Measurements from ENCODE around the gene HECTD2. TPM values are rescaled to one million over a fixed set of nuclear protein-coding genes. Genes with fewer than 3 reads are reported as not detected.

Gene HECTD2
- total RNA-seq, 2 donors from 2014 or later, result 18.7 to 22.8 TPM

- TF ChIP-seq CTCF (IDR thresholded peaks at IDR 0.05) (no peak), POLR2A (IDR thresholded peaks at IDR 0.05) (no peak), POLR2AphosphoS5 (IDR thresholded peaks at IDR 0.05) (no peak)
- WGBS, result 89% methylated on average over 4 of the region's 4 CpGs
- intact Hi-C loops (cut with DNase I), result no loop called here
Observed at GRCh38 chr10:91496016-91496415, 85.9 kb downstream of the HECTD2 start.

GRCh38 chr10:91511549-91512330, 101.6 kb downstream of the HECTD2 start:
- DNase-seq (ENCODE audit: low spot score), result no peak
- H3K4me1 ChIP-seq (replicated peaks), result no peaks in the 10 kb centered on the region
- no peaks in the 10 kb centered on the region for H3K9me3 ChIP-seq
- H3K27ac ChIP-seq, result no peak overlapping the region
- TF ChIP-seq POLR2AphosphoS5 (IDR thresholded peaks at IDR 0.05), result no peak
- no peak for TF ChIP-seq CTCF (IDR thresholded peaks at IDR 0.05)
- TF ChIP-seq POLR2A (IDR thresholded peaks at IDR 0.05), result no peak
- intact Hi-C loops (cut with DNase I), result no loop called here
- 81% methylated on average over 5 of the region's 5 CpGs for WGBS
- H3K27me3 ChIP-seq (replicated peaks; ENCODE audit: insufficient read depth), result no peaks in the 10 kb centered on the region
- H3K36me3 ChIP-seq, result no peaks in the 10 kb centered on the region
- no peak overlapping the region for H3K4me3 ChIP-seq

More at GRCh38 chr10:91496016-91496415, 85.9 kb downstream of the HECTD2 start:
- Histone ChIP-seq H3K4me1 (replicated peaks) (no peaks in the 10 kb centered on the region), H3K9me3 (no peaks in the 10 kb centered on the region), H3K4me3 (no peak overlapping the region), H3K36me3 (no peaks in the 10 kb centered on the region), H3K27ac (no peak overlapping the region), H3K27me3 (replicated peaks; ENCODE audit: insufficient read depth) (no peaks in the 10 kb centered on the region)
- DNase-seq (ENCODE audit: low spot score), result no peak

- 57% methylated on average over 1 of the region's 1 CpG for WGBS
- Histone ChIP-seq H3K4me3 (no peak overlapping the region), H3K27me3 (replicated peaks; ENCODE audit: insufficient read depth) (no peaks in the 10 kb centered on the region), H3K36me3 (no peaks in the 10 kb centered on the region), H3K4me1 (replicated peaks) (no peaks in the 10 kb centered on the region), H3K27ac (no peak overlapping the region), H3K9me3 (no peaks in the 10 kb centered on the region)
- TF ChIP-seq CTCF (IDR thresholded peaks at IDR 0.05), result no peak
- TF ChIP-seq POLR2A (IDR thresholded peaks at IDR 0.05), result no peak
- TF ChIP-seq POLR2AphosphoS5 (IDR thresholded peaks at IDR 0.05), result no peak
- no peak for DNase-seq (ENCODE audit: low spot score)
- intact Hi-C loops (cut with DNase I), result no loop called here
Observed at GRCh38 chr10:91512458-91512857, 102.3 kb downstream of the HECTD2 start.

GRCh38 chr10:91513598-91514424, 103.7 kb downstream of the HECTD2 start:
- intact Hi-C loops (cut with DNase I), result no loop called here
- Histone ChIP-seq H3K27me3 (replicated peaks; ENCODE audit: insufficient read depth) (no peaks in the 10 kb centered on the region), H3K36me3 (no peaks in the 10 kb centered on the region), H3K27ac (no peak overlapping the region), H3K4me3 (no peak overlapping the region), H3K9me3 (no peaks in the 10 kb centered on the region), H3K4me1 (replicated peaks) (no peaks in the 10 kb centered on the region)
- WGBS, result 56% methylated on average over 2 of the region's 2 CpGs
- TF ChIP-seq POLR2A (IDR thresholded peaks at IDR 0.05) (no peak), CTCF (IDR thresholded peaks at IDR 0.05) (no peak)
- no peak for DNase-seq (ENCODE audit: low spot score)
